ENCODE measurements around the gene NAA20.
"Not testable (repeated sequence)": the region's sequence is repeated elsewhere in the genome, so short reads cannot be mapped to it uniquely, and the experiment has no call there.

The NAA20 gene

GRCh38 chr20:19998990-19999705 lies 18.0 kb upstream of the NAA20 start:
- DNase-seq = no peak
- TF ChIP-seq, protein P1, sequence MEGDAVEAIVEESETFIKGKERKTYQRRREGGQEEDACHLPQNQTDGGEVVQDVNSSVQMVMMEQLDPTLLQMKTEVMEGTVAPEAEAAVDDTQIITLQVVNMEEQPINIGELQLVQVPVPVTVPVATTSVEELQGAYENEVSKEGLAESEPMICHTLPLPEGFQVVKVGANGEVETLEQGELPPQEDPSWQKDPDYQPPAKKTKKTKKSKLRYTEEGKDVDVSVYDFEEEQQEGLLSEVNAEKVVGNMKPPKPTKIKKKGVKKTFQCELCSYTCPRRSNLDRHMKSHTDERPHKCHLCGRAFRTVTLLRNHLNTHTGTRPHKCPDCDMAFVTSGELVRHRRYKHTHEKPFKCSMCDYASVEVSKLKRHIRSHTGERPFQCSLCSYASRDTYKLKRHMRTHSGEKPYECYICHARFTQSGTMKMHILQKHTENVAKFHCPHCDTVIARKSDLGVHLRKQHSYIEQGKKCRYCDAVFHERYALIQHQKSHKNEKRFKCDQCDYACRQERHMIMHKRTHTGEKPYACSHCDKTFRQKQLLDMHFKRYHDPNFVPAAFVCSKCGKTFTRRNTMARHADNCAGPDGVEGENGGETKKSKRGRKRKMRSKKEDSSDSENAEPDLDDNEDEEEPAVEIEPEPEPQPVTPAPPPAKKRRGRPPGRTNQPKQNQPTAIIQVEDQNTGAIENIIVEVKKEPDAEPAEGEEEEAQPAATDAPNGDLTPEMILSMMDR (IDR thresholded peaks at IDR 0.05; ENCODE audit: low read depth, low read length, missing control alignments) = no peak
- Histone ChIP-seq H3K27me3 (replicated peaks) (no peaks in the 10 kb centered on the region), H3K36me3 (replicated peaks) (peaks cover 53% of the 10 kb centered on the region), H3K27ac (no peak overlapping the region), H3K4me3 (ENCODE audit: low read depth, low read length) (no peak overlapping the region)
- in situ Hi-C loops (cut with HindIII; ENCODE audit: low pct_ligation_motif_present, low sequenced_read_pairs) = loop anchor here (25.0 kb wide), 1 partner anchor 312 kb away; no protein-coding TSS in a partner anchor

DNA sequence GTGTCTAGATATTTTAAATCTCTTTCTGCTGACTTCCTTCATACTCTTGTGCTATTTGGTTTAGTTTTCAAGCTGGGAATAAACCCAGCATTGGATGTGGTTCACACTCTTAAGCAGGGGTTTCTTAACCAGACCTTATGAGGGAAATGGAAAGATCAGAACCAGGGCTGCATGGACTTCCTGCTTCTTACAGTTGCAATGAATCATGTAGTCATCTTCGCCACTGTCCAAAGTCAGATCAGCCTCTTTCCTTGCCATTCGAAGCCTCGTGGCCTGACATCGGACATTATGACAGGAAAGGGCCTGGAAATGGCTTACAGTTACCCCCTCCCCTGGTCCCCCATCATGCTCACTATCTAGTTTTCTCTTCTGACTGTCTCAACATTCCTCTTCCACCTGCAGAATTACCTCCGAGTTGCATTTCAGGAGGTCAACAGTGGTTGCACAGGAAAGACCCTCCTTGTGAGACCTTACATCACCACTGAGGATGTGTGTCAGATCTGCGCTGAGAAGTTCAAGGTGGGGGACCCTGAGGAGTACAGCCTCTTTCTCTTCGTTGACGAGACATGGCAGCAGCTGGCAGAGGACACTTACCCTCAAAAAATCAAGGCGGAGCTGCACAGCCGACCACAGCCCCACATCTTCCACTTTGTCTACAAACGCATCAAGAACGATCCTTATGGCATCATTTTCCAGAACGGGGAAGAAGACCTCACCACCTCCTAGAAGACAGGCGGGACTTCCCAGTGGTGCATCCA lies 16.8 kb upstream of the NAA20 start:
- Histone ChIP-seq H3K4me3 (ENCODE audit: low read depth, low read length) (no peak overlapping the region), H3K27ac (no peak overlapping the region), H3K36me3 (replicated peaks) (peaks cover 50% of the 10 kb centered on the region), H3K27me3 (replicated peaks) (no peaks in the 10 kb centered on the region)
- DNase-seq = no peak
- TF ChIP-seq, protein P1 (IDR thresholded peaks at IDR 0.05; ENCODE audit: low read depth, low read length, missing control alignments) = no peak
- in situ Hi-C loops (cut with HindIII; ENCODE audit: low pct_ligation_motif_present, low sequenced_read_pairs) = no loop called here

DNA sequence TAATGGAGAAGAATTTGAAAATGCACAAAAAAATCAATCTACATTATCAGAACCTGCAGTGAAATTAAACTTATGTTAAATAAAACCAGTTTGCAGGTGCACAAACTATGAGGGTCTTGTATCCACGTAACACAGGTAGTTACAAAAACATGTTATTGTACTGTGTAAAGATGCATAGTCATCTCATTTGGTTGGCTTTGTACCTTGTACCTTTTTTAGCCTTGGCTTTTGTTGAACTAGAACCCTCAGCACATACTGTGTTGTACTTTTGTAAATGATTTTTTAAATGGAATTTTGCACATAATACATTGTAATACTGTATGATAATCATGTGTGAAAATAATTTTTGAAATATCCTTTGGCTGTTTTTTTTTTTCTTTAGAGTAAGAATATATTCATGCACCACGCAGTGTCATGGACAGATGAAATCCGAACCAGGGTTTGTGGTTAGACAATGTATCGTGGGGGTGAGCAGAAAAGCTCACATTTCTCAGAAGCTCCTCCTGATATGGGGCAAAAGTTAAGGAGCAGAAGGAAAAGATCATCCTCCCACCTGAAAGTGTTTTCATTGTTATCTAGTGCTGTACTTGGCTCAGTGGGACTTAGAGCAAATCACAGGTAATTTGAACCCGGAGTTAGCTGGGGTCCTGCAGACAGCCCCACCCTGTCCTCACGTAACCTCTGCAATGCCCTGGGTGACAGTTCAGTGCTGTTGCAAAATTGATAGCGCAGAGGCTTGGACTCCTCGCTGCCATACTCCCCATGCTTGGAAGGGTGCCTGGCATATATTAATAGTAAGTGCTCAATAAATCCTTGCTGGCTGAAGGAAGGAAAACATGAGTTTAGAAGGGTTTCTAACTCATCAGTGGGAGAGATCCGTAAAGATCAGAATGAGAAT lies 14.8 kb upstream of the NAA20 start:
- DNase-seq = no peak
- no peaks in the 10 kb centered on the region for H3K27me3 ChIP-seq (replicated peaks)
- no peak overlapping the region for H3K4me3 ChIP-seq (ENCODE audit: low read depth, low read length)
- in situ Hi-C loops (cut with HindIII; ENCODE audit: low pct_ligation_motif_present, low sequenced_read_pairs) = no loop called here
- TF ChIP-seq, protein P1 (IDR thresholded peaks at IDR 0.05; ENCODE audit: low read depth, low read length, missing control alignments) = no peak
- H3K36me3 ChIP-seq (replicated peaks) = peaks cover 36% of the 10 kb centered on the region
- no peak overlapping the region for H3K27ac ChIP-seq

GRCh38 chr20:20003031-20003954 lies 13.9 kb upstream of the NAA20 start:
- Histone ChIP-seq H3K36me3 (replicated peaks) (peaks cover 31% of the 10 kb centered on the region), H3K27me3 (replicated peaks) (no peaks in the 10 kb centered on the region), H3K4me3 (ENCODE audit: low read depth, low read length) (no peak overlapping the region), H3K27ac (peak overlapping the region; percentile 42)
- DNase-seq = peak; percentile 35
- in situ Hi-C loops (cut with HindIII; ENCODE audit: low pct_ligation_motif_present, low sequenced_read_pairs) = no loop called here
- TF ChIP-seq, protein P1 (IDR thresholded peaks at IDR 0.05; ENCODE audit: low read depth, low read length, missing control alignments) = no peak

DNA sequence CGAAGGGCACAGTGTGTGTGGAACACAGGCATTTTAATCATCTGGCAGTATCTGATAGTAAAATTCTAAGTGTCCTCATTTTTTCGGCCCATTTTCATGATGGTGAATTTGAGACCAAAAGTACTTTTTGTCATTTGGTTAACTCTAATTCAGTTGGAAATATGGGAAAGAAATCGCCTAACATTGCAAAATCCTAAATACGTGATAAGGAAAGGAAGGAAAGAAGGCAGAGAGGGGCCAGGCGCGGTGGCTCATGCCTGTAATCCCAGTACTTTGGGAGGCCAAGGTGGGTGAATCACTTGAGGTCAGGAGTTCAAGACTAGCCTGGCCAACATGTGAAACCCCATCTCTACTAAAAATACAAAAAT lies 13.2 kb upstream of the NAA20 start:
- H3K4me3 ChIP-seq (ENCODE audit: low read depth, low read length); DNase-seq; in situ Hi-C loops (cut with HindIII; ENCODE audit: low pct_ligation_motif_present, low sequenced_read_pairs); H3K27me3 ChIP-seq (replicated peaks): not testable (repeated sequence)
- peak overlapping the region; percentile 42 for H3K27ac ChIP-seq
- H3K36me3 ChIP-seq (replicated peaks) = peaks cover 24% of the 10 kb centered on the region

Data from brain microvascular endothelial cell (primary cell).